Endothelial cell (in vitro differentiated cells): ENCODE results near the gene NFIC. TPM values are rescaled to one million over a fixed set of nuclear protein-coding genes. Genes with fewer than 3 reads are reported as not detected.

Experiments used
- DNase-seq: peaks from one replicate; pipeline ENCODE4 v3.0.0; 2021; ENCODE audit warnings: low spot score
- H3K27ac Mint-ChIP-seq: one replicate; pipeline ENCODE4 v1.8.0; 2021; ENCODE audit warnings: mixed read lengths, inconsistent platforms; ENCODE audit not compliant: unreplicated experiment
- H3K27me3 Mint-ChIP-seq: one replicate; pipeline ENCODE4 v1.8.0; 2021; ENCODE audit warnings: mild to moderate bottlenecking, moderate library complexity, mixed read lengths, inconsistent platforms; ENCODE audit not compliant: unreplicated experiment
- H3K36me3 Mint-ChIP-seq: one replicate; pipeline ENCODE4 v1.8.0; 2021; ENCODE audit warnings: mild to moderate bottlenecking, low read depth, mixed read lengths, inconsistent platforms; ENCODE audit not compliant: unreplicated experiment
- H3K4me1 Mint-ChIP-seq: one replicate; pipeline ENCODE4 v1.8.0; 2021; ENCODE audit warnings: mild to moderate bottlenecking, mixed read lengths, inconsistent platforms; ENCODE audit not compliant: unreplicated experiment
- H3K4me3 Mint-ChIP-seq: one replicate; pipeline ENCODE4 v1.8.0; 2021; ENCODE audit warnings: mild to moderate bottlenecking, mixed read lengths, inconsistent platforms; ENCODE audit not compliant: unreplicated experiment
- H3K9me3 Mint-ChIP-seq: one replicate; pipeline ENCODE4 v1.8.0; 2021; ENCODE audit warnings: mixed read lengths, inconsistent platforms; ENCODE audit not compliant: unreplicated experiment
- CTCF ChIP-seq: fragments of 200-600 bp; sonication (generic); IDR thresholded peaks from one replicate; pipeline ENCODE4 v1.5.0; 2021; ENCODE audit warnings: antibody characterized with exemption; ENCODE audit not compliant: unreplicated experiment
- total RNA-seq: library from RNA; stranded (reverse); fragmentation: NEBNext Ultra II Directional; extraction: Animal tissue kit (Norgen Biotek cat#: 25700); gene quantifications from one replicate; pipeline ENCODE4 v1.2.1, GENCODE V29; 2021; ENCODE audit not compliant: unreplicated experiment

Gene NFIC
- total RNA-seq, 1 donor from 2014 or later = 4.9 TPM

GRCh38 chr19:3469638-3470499 lies 103.5 kb downstream of the NFIC start:
- Mint-ChIP-seq H3K27me3 (peaks cover 10% of the 10 kb centered on the region), H3K4me3 (no peak overlapping the region)

GRCh38 chr19:3470500-3471128 lies 104.2 kb downstream of the NFIC start:
- Mint-ChIP-seq H3K9me3 (no peaks in the 10 kb centered on the region), H3K36me3 (no peaks in the 10 kb centered on the region), H3K4me1 (no peaks in the 10 kb centered on the region), H3K4me3 (no peak overlapping the region), H3K27ac (no peak overlapping the region), H3K27me3 (peaks cover 6% of the 10 kb centered on the region)
- TF ChIP-seq CTCF = no peak
- DNase-seq = no peak

More at GRCh38 chr19:3469638-3470499, 103.5 kb downstream of the NFIC start:
- no peaks in the 10 kb centered on the region for H3K9me3 Mint-ChIP-seq
- no peak for DNase-seq
- no peaks in the 10 kb centered on the region for H3K36me3 Mint-ChIP-seq
- no peak for TF ChIP-seq CTCF
- H3K4me1 Mint-ChIP-seq = no peaks in the 10 kb centered on the region
- no peak overlapping the region for H3K27ac Mint-ChIP-seq

GRCh38 chr19:3471954-3472655 lies 105.7 kb downstream of the NFIC start:
- H3K9me3 Mint-ChIP-seq = no peaks in the 10 kb centered on the region
- TF ChIP-seq CTCF = peak; percentile 88
- DNase-seq = peak; percentile 68
- peaks cover 6% of the 10 kb centered on the region for H3K27me3 Mint-ChIP-seq
- H3K4me3 Mint-ChIP-seq = no peak overlapping the region
- H3K27ac Mint-ChIP-seq = no peak overlapping the region
- H3K4me1 Mint-ChIP-seq = no peaks in the 10 kb centered on the region
- H3K36me3 Mint-ChIP-seq = no peaks in the 10 kb centered on the region

- H3K36me3 Mint-ChIP-seq = peaks cover 3% of the 10 kb centered on the region
- H3K4me1 Mint-ChIP-seq = no peaks in the 10 kb centered on the region
- no peak overlapping the region for H3K4me3 Mint-ChIP-seq
- H3K27ac Mint-ChIP-seq = no peak overlapping the region
- H3K9me3 Mint-ChIP-seq = no peaks in the 10 kb centered on the region
- H3K27me3 Mint-ChIP-seq = peaks cover 6% of the 10 kb centered on the region
- DNase-seq = no peak
- TF ChIP-seq CTCF = no peak
Measured at GRCh38 chr19:3474010-3474409, 107.6 kb downstream of the NFIC start.
